A204.1 (cell line): ENCODE data around the gene DBNDD2.

Experiments used
- FAIRE-seq: peaks from 2 replicates; lab custom pipeline; 2012; peaks lifted over from hg19 to GRCh38; lab: Jason Lieb, UNC

DBNDD2 gene

GRCh38 chr20:45419188-45420091 is 11.4 kb downstream of the DBNDD2 start:
- no peak for FAIRE-seq

GRCh38 chr20:45420125-45420524 is 12.0 kb downstream of the DBNDD2 start:
- no peak for FAIRE-seq

GRCh38 chr20:45423700-45424099 is 15.6 kb downstream of the DBNDD2 start:
- FAIRE-seq, result no peak

- no peak for FAIRE-seq
Observed at GRCh38 chr20:45425561-45425960, 17.5 kb downstream of the DBNDD2 start.

GRCh38 chr20:45426320-45427016 is 18.4 kb downstream of the DBNDD2 start:
- FAIRE-seq, result no peak

- no peak for FAIRE-seq
Observed at GRCh38 chr20:45427236-45428149, 19.4 kb downstream of the DBNDD2 start.

GRCh38 chr20:45429618-45430017 is 21.5 kb downstream of the DBNDD2 start:
- no peak for FAIRE-seq

GRCh38 chr20:45432294-45432693 is 24.2 kb downstream of the DBNDD2 start:
- no peak for FAIRE-seq

GRCh38 chr20:45433316-45433715 is 25.2 kb downstream of the DBNDD2 start:
- FAIRE-seq, result no peak

GRCh38 chr20:45433976-45434375 is 25.9 kb downstream of the DBNDD2 start:
- FAIRE-seq, result no peak

- no peak for FAIRE-seq
Observed at GRCh38 chr20:45436732-45437485, 28.8 kb downstream of the DBNDD2 start.

GRCh38 chr20:45440424-45440823 is 32.3 kb downstream of the DBNDD2 start:
- no peak for FAIRE-seq

GRCh38 chr20:45440891-45441685 is 33.0 kb downstream of the DBNDD2 start:
- FAIRE-seq, result no peak

GRCh38 chr20:45441746-45442145 is 33.7 kb downstream of the DBNDD2 start:
- FAIRE-seq, result no peak

GRCh38 chr20:45444050-45444449 is 36.0 kb downstream of the DBNDD2 start:
- no peak for FAIRE-seq

- FAIRE-seq, result no peak
Observed at GRCh38 chr20:45445805-45446562, 37.9 kb downstream of the DBNDD2 start.

GRCh38 chr20:45448270-45448669 is 40.2 kb downstream of the DBNDD2 start:
- no peak for FAIRE-seq

GRCh38 chr20:45449528-45449927 is 41.4 kb downstream of the DBNDD2 start:
- no peak for FAIRE-seq

GRCh38 chr20:45450097-45450818 is 42.2 kb downstream of the DBNDD2 start:
- no peak for FAIRE-seq
